HCT116 (cell line): ENCODE results near the gene LINGO4. TPM values are rescaled to one million over a fixed set of nuclear protein-coding genes. Genes with fewer than 3 reads are reported as not detected.

Experiments
- ATAC-seq: fragments of 200-7000 bp; cut with Tn5 transposase; 2 replicates; pipeline ENCODE4 v1.9.1; 2020; ENCODE audit warnings: mild to moderate bottlenecking, moderate library complexity
- BruUV-seq: library from RNA; stranded (reverse); fragments of 400-500 nt; replicated peaks from 2 replicates; lab custom pipeline; 2021; lab: Mats Ljungman, UMichigan
- CTCF ChIA-PET: fragments of 300-600 bp; sonication (Branson Sonifier 250); formaldehyde crosslinking; loops from one replicate; lab custom pipeline; 2021; ENCODE audit warnings: antibody characterized with exemption; lab: Charles Lee
- POLR2A ChIA-PET: fragments of 300-600, 350-600 bp; sonication (Branson Sonifier 250); formaldehyde crosslinking; loops from one replicate; lab custom pipeline; 2021; ENCODE audit warnings: antibody characterized with exemption; lab: Charles Lee
- RAD21 ChIA-PET, 2 experiments: fragments of 300-600 bp; sonication (Branson Sonifier 250); formaldehyde crosslinking; loops; one replicate each; lab custom pipeline; 2023; ENCODE audit warnings: low total read pairs in 2 of 2; ENCODE audit not compliant: uncharacterized antibody in 2 of 2, unreplicated experiment in 2 of 2, low non-redundant PET in 1 of 2; lab: Charles Lee
- DNase-seq: peaks from one replicate; pipeline ENCODE4 v3.0.0-alpha.2; 2010; ENCODE audit warnings: low read depth, low spot score
- H2AFZ ChIP-seq: fragments of 200-600 bp; shearing (Covaris generic), sonication (generic); 2 replicates; pipeline ENCODE4 v1.6.1; 2017; ENCODE audit warnings: low read depth, mixed run types, mixed read lengths, antibody characterized with exemption, low read length; ENCODE audit not compliant: poor library complexity, severe bottlenecking
- H3K27ac ChIP-seq: 2 replicates; pipeline ENCODE4 v1.5.1; 2012; ENCODE audit warnings: low read depth, low read length
- H3K27me3 ChIP-seq: fragments of 200-600 bp; sonication (generic); 2 replicates; pipeline ENCODE4 v1.6.1; 2016; ENCODE audit warnings: mixed run types, low read length, mixed read lengths; ENCODE audit not compliant: insufficient read depth
- H3K36me3 ChIP-seq, 2 experiments: fragments of 200-500 bp in 1 of 2; fragments of 200-600 bp in 1 of 2; sonication (Bioruptor generic) in 1 of 2; sonication (generic) in 1 of 2; 2 replicates each; pipeline versions ENCODE4 v1.5.1 to v1.6.1; 2014 to 2016; ENCODE audit warnings: low read length in 2 of 2, inconsistent platforms in 1 of 2, mixed read lengths in 1 of 2, mixed run types in 1 of 2; ENCODE audit not compliant: insufficient read depth in 2 of 2, control insufficient read depth in 1 of 2
- H3K4me1 ChIP-seq, 2 experiments: fragments of 200-600 bp in 1 of 2; sonication (generic) in 1 of 2; 2 replicates each; pipeline versions ENCODE4 v1.5.1 to v1.6.1; 2012 to 2017; ENCODE audit warnings: low read length in 2 of 2, inconsistent platforms in 1 of 2, mild to moderate bottlenecking in 1 of 2, mixed read lengths in 1 of 2, mixed run types in 1 of 2, moderate library complexity in 1 of 2; ENCODE audit not compliant: insufficient read depth in 2 of 2, control insufficient read depth in 1 of 2
- H3K4me2 ChIP-seq: fragments of 200-600 bp; sonication (generic); 2 replicates; pipeline ENCODE4 v1.6.1; 2017; ENCODE audit warnings: mixed run types, low read length, mixed read lengths
- H3K4me3 ChIP-seq, 2 experiments: fragments of 200-600 bp in 1 of 2; sonication (generic) in 1 of 2; replicated peaks in 1 of 2; 2 replicates each; pipeline ENCODE4 v1.5.1; 2011 to 2016; ENCODE audit warnings: low read length in 2 of 2, control low read depth in 1 of 2, low read depth in 1 of 2, mild to moderate bottlenecking in 1 of 2, mixed read lengths in 1 of 2, mixed run types in 1 of 2
- H3K79me2 ChIP-seq: fragments of 200-600 bp; sonication (generic); 2 replicates; pipeline ENCODE4 v1.6.1; 2017; ENCODE audit warnings: mild to moderate bottlenecking, mixed run types, low read length, moderate library complexity, mixed read lengths; ENCODE audit not compliant: insufficient read depth
- H3K9ac ChIP-seq: fragments of 200-600 bp; sonication (generic); 2 replicates; pipeline ENCODE4 v1.6.1; 2016; ENCODE audit warnings: low read length, mixed read lengths
- H3K9me2 ChIP-seq: fragments of 200-600 bp; sonication (generic), shearing (Covaris generic); 2 replicates; pipeline ENCODE4 v1.6.1; 2017; ENCODE audit warnings: mixed run types, mild to moderate bottlenecking, moderate library complexity; ENCODE audit not compliant: insufficient read depth
- H3K9me3 ChIP-seq, 2 experiments: fragments of 200-500 bp in 1 of 2; fragments of 200-600 bp in 1 of 2; sonication (Bioruptor generic) in 1 of 2; sonication (generic) in 1 of 2; 2 replicates each; pipeline ENCODE4 v1.6.1; 2014 to 2017; ENCODE audit warnings: low read length in 2 of 2, mixed read lengths in 2 of 2, inconsistent platforms in 1 of 2, low read depth in 1 of 2, mild to moderate bottlenecking in 1 of 2, mixed run types in 1 of 2, moderate library complexity in 1 of 2; ENCODE audit not compliant: control insufficient read depth in 1 of 2, insufficient read depth in 1 of 2
- H4K20me1 ChIP-seq: fragments of 200-600 bp; sonication (generic), shearing (Covaris generic); 2 replicates; pipeline ENCODE4 v1.6.1; 2017; ENCODE audit warnings: mixed run types, mild to moderate bottlenecking, moderate library complexity; ENCODE audit not compliant: insufficient read depth
- CBX3 ChIP-seq: IDR thresholded peaks from 2 replicates; pipeline ENCODE4 v1.6.1; 2012; ENCODE audit warnings: low read depth
- EGR1 ChIP-seq: IDR thresholded peaks from 2 replicates; pipeline ENCODE4 v1.6.1; 2012; ENCODE audit warnings: low read depth
- EZH2 ChIP-seq: fragments of 200-600 bp; sonication (generic); IDR thresholded peaks from 2 replicates; pipeline ENCODE4 v1.6.1; 2017; ENCODE audit warnings: antibody characterized with exemption, mixed run types
- EZH2phosphoT487 ChIP-seq: fragments of 200-600 bp; IDR thresholded peaks from 2 replicates; pipeline ENCODE4 v1.6.1; 2018; ENCODE audit warnings: antibody characterized with exemption, borderline replicate concordance
- FOSL1 ChIP-seq: IDR thresholded peaks from 2 replicates; pipeline ENCODE4 v1.6.1; 2012; ENCODE audit warnings: low read depth
- RAD21 ChIP-seq: IDR thresholded peaks from 2 replicates; pipeline ENCODE4 v1.6.1; 2012; ENCODE audit warnings: low read depth, mild to moderate bottlenecking
- SIN3A ChIP-seq: IDR thresholded peaks from 2 replicates; pipeline ENCODE4 v1.6.1; 2012; ENCODE audit warnings: low read depth
- YY1 ChIP-seq: IDR thresholded peaks from 2 replicates; pipeline ENCODE4 v1.6.1; 2011; ENCODE audit warnings: low read length, low read depth, moderate library complexity, mild to moderate bottlenecking; ENCODE audit not compliant: insufficient replicate concordance; ENCODE audit errors: extremely low read depth
- ZFX ChIP-seq: fragments of 450-650 bp; IDR thresholded peaks from 2 replicates; pipeline ENCODE4 v1.6.1; 2017
- intact Hi-C: fragments of 100-400 bp; cut with micrococcal nuclease; formaldehyde crosslinking; loops from 2 replicates; pipeline ENCODE4 v1.10.0; 2022
- total RNA-seq: library from RNA; stranded (reverse); gene quantifications from one replicate; pipeline ENCODE4 v1.2.1, GENCODE V29; 2021; ENCODE audit not compliant: unreplicated experiment
- TF ChIP-seq, protein P1 (sequence below), 3 experiments: fragments of 200-600 bp in 1 of 3; sonication (generic) in 1 of 3; IDR thresholded peaks in 2 of 3; conservative IDR thresholded peaks in 1 of 3; 2 replicates each; pipeline ENCODE4 v1.5.1; 2012 to 2017; ENCODE audit warnings: low read depth in 2 of 3, low read length in 2 of 3, antibody characterized with exemption in 1 of 3, borderline replicate concordance in 1 of 3, control low read depth in 1 of 3, mild to moderate bottlenecking in 1 of 3, mixed read lengths in 1 of 3, mixed run types in 1 of 3, moderate library complexity in 1 of 3; ENCODE audit not compliant: insufficient read depth in 1 of 3

The LINGO4 gene
- total RNA-seq, 1 experiment from 2014 or later = not detected

DNA sequence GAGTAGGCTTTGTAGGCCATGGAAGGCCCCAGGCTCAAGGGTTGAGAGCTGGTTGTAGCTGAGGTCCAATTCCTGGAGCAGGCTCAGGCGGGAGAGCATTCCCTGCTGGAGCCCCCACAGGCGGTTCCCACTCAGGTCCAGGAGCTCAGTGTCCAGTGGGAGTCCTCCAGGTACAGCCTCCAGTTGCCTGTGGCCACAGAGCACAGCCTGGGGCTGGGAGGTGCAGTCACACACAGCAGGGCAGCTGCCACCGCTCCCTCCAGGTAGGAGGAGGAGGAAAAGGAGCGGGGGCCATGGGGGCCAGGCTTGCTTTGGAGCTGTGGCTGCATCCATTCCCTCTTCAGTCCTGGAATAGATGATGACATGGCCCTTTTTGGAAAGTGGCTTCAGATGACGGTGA lies 2.8 kb downstream of the LINGO4 start:
- no peaks in the 10 kb centered on the region for H4K20me1 ChIP-seq
- no TSS peak for BruUV-seq
- H2AFZ ChIP-seq = no peak overlapping the region
- no peak overlapping the region for H3K9ac ChIP-seq
- H3K4me3 ChIP-seq = no peak overlapping the region
- no peak for ATAC-seq
- no peaks in the 10 kb centered on the region for H3K9me3 ChIP-seq
- H3K79me2 ChIP-seq = no peaks in the 10 kb centered on the region
- ChIA-PET POLR2A (interaction anchor here (0.6 kb wide), 1 partner anchor 387 kb away, joined by 5 read pairs; no protein-coding TSS in a partner anchor), CTCF (no interaction called here), RAD21 (no interaction called here)
- no peak overlapping the region for H3K27ac ChIP-seq
- DNase-seq = no peak
- no peak overlapping the region for H3K4me2 ChIP-seq
- H3K4me1 ChIP-seq = no peaks in the 10 kb centered on the region
- H3K36me3 ChIP-seq = no peaks in the 10 kb centered on the region
- TF ChIP-seq EZH2phosphoT487 (no peak), RAD21 (no peak), ZFX (no peak), SIN3A (no peak), CBX3 (no peak), EGR1 (no peak), FOSL1 (no peak), YY1 (no peak), EZH2 (no peak)
- TF ChIP-seq, protein P1, sequence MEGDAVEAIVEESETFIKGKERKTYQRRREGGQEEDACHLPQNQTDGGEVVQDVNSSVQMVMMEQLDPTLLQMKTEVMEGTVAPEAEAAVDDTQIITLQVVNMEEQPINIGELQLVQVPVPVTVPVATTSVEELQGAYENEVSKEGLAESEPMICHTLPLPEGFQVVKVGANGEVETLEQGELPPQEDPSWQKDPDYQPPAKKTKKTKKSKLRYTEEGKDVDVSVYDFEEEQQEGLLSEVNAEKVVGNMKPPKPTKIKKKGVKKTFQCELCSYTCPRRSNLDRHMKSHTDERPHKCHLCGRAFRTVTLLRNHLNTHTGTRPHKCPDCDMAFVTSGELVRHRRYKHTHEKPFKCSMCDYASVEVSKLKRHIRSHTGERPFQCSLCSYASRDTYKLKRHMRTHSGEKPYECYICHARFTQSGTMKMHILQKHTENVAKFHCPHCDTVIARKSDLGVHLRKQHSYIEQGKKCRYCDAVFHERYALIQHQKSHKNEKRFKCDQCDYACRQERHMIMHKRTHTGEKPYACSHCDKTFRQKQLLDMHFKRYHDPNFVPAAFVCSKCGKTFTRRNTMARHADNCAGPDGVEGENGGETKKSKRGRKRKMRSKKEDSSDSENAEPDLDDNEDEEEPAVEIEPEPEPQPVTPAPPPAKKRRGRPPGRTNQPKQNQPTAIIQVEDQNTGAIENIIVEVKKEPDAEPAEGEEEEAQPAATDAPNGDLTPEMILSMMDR (IDR thresholded peaks at IDR 0.05 in 2 of 3, conservative IDR thresholded peaks at IDR 0.05 in 1 of 3; ENCODE audit: borderline replicate concordance in 1 of 3, insufficient read depth in 1 of 3, low read depth in 2 of 3, low read length in 2 of 3) = no peak
- intact Hi-C loops = no loop called here
- H3K9me2 ChIP-seq = no peaks in the 10 kb centered on the region
- peaks cover 46% of the 10 kb centered on the region for H3K27me3 ChIP-seq
